Activated CD8-positive, alpha-beta T cell treated with anti-CD3 and anti-CD28 coated beads, Interleukin-2, amount 10 ng/mL, durations not matched to agents 7 days and 5 days (primary cell): ENCODE measurements around the gene CACNA1C. TPM values are rescaled to one million over a fixed set of nuclear protein-coding genes. Genes with fewer than 3 reads are reported as not detected.
"Not testable (repeated sequence)": the region's sequence is repeated elsewhere in the genome, so short reads cannot be mapped to it uniquely, and the experiment has no call there.

Experiments
- ATAC-seq: fragments of 150-1000 bp; cut with Tn5 transposase; one replicate; pipeline ENCODE4 v1.10.0; 2021; ENCODE audit warnings: moderate library complexity
- CTCF ChIA-PET: fragments of 350-600 bp; sonication (Branson Sonifier 250); formaldehyde crosslinking; loops from one replicate; lab custom pipeline; 2021; ENCODE audit warnings: antibody characterized with exemption; lab: Charles Lee
- POLR2A ChIA-PET: fragments of 350-600 bp; sonication (Branson Sonifier 250); formaldehyde crosslinking; loops from one replicate; lab custom pipeline; 2021; ENCODE audit warnings: antibody characterized with exemption; lab: Charles Lee
- DNase-seq: peaks from one replicate; pipeline ENCODE4 v3.0.0-alpha.2; 2020
- H3K27ac Mint-ChIP-seq: one replicate; pipeline ENCODE4 v1.8.0; 2021; ENCODE audit warnings: mild to moderate bottlenecking, mixed read lengths
- H3K27me3 Mint-ChIP-seq: one replicate; pipeline ENCODE4 v1.8.0; 2021; ENCODE audit warnings: low read depth, mixed read lengths
- H3K36me3 Mint-ChIP-seq: one replicate; pipeline ENCODE4 v1.8.0; 2021; ENCODE audit warnings: low read depth, mixed read lengths
- H3K4me1 Mint-ChIP-seq: one replicate; pipeline ENCODE4 v1.8.0; 2021; ENCODE audit warnings: low read depth, mixed read lengths
- H3K4me3 Mint-ChIP-seq: one replicate; pipeline ENCODE4 v1.8.0; 2021; ENCODE audit warnings: mild to moderate bottlenecking, mixed read lengths
- H3K9me3 Mint-ChIP-seq: one replicate; pipeline ENCODE4 v1.8.0; 2022; ENCODE audit warnings: mixed read lengths; ENCODE audit not compliant: insufficient read depth
- total RNA-seq, 2 experiments: library from RNA; stranded (reverse); gene quantifications; one replicate each; pipeline ENCODE4 v1.2.3, GENCODE V29; 2021

The CACNA1C gene
- total RNA-seq, 2 experiments from 2014 or later = 0.08 TPM

GRCh38 chr12:2105387-2105786, 52.6 kb downstream of the CACNA1C start:
- POLR2A ChIA-PET, H3K27me3 Mint-ChIP-seq, H3K36me3 Mint-ChIP-seq, H3K27ac Mint-ChIP-seq, H3K9me3 Mint-ChIP-seq, H3K4me3 Mint-ChIP-seq, CTCF ChIA-PET, H3K4me1 Mint-ChIP-seq, DNase-seq, ATAC-seq: not testable (repeated sequence)

DNA sequence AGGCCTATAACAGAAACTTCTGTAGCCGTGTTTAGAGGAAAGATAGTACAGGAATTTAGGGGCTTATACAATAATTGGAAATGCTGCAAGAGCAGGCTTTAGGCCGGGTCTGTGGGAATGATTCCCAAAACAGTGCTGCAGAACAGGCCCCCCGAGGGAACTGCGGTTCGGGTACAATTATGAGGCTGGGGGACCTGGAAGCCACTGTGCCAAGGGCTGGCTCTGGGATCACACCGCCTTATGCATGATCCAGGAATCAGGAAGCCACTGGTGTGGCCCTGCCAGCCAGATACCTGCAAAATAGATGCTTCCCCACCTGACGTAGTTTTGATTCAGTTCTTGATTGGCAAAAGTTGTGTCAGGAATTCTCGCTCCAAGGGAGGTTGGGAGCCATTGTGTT, 55.4 kb downstream of the CACNA1C start:
- no peaks in the 10 kb centered on the region for H3K4me1 Mint-ChIP-seq

DNA sequence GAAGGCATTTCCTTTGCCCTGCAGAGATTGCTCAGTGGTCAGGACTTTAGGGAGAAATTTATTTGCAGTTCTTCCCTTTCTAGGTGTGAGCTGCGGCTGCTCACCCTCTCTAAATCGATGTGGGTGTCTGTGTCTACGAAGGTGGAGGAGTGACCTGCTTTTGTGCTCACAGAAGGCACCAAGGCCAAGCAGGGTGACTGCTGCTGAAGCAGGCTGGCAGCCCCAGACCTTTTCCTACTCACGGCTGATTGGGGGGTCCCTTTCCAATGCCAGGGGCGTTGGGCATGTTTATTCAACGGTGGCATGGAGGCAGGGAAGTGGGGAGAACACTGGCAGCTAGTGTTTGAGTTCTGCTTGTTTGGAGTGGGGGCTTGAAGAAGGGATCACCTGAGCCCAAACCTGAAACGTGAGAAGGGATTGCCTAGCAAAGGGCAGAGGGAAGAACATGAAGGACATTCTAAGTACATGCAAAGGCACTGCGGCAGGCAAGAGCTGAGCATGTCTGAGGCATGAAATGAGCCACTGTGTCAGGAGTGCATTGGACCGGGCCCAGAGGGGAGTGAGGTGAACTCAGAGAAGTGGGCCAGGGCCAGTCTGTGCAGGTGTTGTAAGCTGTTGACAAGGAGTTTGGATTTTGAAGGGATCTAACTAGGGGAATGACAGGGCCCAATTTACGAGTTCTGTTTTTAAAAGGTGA, 56.3 kb downstream of the CACNA1C start:
- ATAC-seq = no peak

More for the DNA sequence above, 55.4 kb downstream of the CACNA1C start:
- Mint-ChIP-seq H3K9me3 (no peaks in the 10 kb centered on the region), H3K27me3 (no peaks in the 10 kb centered on the region), H3K36me3 (no peaks in the 10 kb centered on the region), H3K4me3 (no peak overlapping the region), H3K27ac (no peak overlapping the region)
- DNase-seq (no peak), ATAC-seq (no peak)
- CTCF ChIA-PET = no interaction called here
- POLR2A ChIA-PET = no interaction called here

DNA sequence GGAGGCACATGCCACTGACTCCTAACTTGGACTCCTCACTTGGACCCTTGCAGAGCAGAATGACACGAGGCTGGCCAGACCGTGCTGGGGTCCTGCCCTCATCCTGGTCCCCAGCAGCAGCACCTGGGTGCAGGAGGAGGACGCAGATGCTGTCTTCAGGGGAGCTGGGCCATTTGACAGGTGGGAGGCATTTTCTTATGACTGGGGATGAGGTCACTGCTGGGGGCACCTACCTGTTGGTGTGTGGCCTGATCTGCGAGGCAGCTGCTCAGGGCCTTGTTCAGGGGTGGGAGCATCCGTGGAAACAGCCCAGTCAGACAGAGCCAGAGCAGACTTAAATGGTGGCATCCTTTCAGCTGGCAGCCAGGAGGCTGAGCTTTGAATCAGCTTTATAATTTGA, 57.3 kb downstream of the CACNA1C start:
- Mint-ChIP-seq H3K27me3 (no peaks in the 10 kb centered on the region), H3K36me3 (no peaks in the 10 kb centered on the region), H3K4me1 (no peaks in the 10 kb centered on the region), H3K4me3 (no peak overlapping the region), H3K27ac (no peak overlapping the region), H3K9me3 (no peaks in the 10 kb centered on the region)
- ATAC-seq = no peak
- DNase-seq = no peak
- ChIA-PET CTCF (no interaction called here), POLR2A (no interaction called here)

More for the DNA sequence above, 56.3 kb downstream of the CACNA1C start:
- Mint-ChIP-seq H3K4me1 (no peaks in the 10 kb centered on the region), H3K27me3 (no peaks in the 10 kb centered on the region), H3K9me3 (no peaks in the 10 kb centered on the region), H3K36me3 (no peaks in the 10 kb centered on the region), H3K27ac (no peak overlapping the region), H3K4me3 (no peak overlapping the region)
- ChIA-PET CTCF (no interaction called here), POLR2A (no interaction called here)
- no peak for DNase-seq

DNA sequence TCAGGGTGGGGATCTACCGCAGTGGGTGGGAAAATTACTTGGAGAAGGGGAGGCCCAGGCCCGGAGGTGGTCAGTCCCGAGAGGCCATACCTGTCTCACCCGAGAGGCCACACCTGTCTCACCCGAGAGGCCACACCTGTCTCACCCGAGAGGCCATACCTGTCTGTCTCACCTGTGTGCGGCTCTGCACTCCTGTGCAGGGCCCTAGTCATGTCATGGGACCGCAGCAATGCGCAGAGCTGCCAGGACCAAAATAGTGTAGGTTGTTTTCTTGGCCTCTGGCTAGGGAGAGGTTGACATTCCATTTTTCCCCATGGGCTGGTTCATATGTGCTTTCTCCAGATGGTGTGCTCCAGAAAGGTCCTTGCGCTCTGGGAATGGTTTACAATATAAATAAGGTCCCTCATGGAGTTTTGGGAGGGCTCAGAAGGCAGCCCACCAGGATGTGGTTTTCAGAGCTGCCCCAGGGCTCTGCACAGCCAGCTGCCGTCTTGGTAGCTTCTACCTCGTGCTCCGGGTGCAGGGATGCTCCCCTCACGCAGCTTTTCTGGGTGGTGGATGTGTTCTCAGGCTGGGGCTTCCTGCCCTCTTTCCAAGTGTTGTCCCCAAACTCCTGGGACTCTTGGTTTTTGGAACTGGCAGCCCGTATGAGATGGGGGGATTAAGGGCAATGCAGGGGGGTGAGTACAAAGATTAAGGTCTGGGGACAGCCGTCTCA, 58.2 kb downstream of the CACNA1C start:
- no peaks in the 10 kb centered on the region for H3K36me3 Mint-ChIP-seq
- H3K9me3 Mint-ChIP-seq = no peaks in the 10 kb centered on the region
- no peaks in the 10 kb centered on the region for H3K4me1 Mint-ChIP-seq
- ATAC-seq (no peak), DNase-seq (no peak)
- H3K27ac Mint-ChIP-seq = no peak overlapping the region
- POLR2A ChIA-PET = no interaction called here
- H3K27me3 Mint-ChIP-seq = no peaks in the 10 kb centered on the region
- CTCF ChIA-PET = no interaction called here
- no peak overlapping the region for H3K4me3 Mint-ChIP-seq

GRCh38 chr12:2111826-2112225, 59.0 kb downstream of the CACNA1C start:
- Mint-ChIP-seq H3K4me3 (no peak overlapping the region), H3K9me3 (no peaks in the 10 kb centered on the region), H3K4me1 (no peaks in the 10 kb centered on the region), H3K27ac (no peak overlapping the region), H3K27me3 (no peaks in the 10 kb centered on the region), H3K36me3 (no peaks in the 10 kb centered on the region)
- ChIA-PET POLR2A (no interaction called here), CTCF (no interaction called here)
- no peak for ATAC-seq
- DNase-seq = no peak

- DNase-seq (no peak), ATAC-seq (no peak)
- H3K9me3 Mint-ChIP-seq = no peaks in the 10 kb centered on the region
- H3K4me3 Mint-ChIP-seq = no peak overlapping the region
- H3K27ac Mint-ChIP-seq = no peak overlapping the region
- no peaks in the 10 kb centered on the region for H3K27me3 Mint-ChIP-seq
- ChIA-PET POLR2A (no interaction called here), CTCF (no interaction called here)
- no peaks in the 10 kb centered on the region for H3K36me3 Mint-ChIP-seq
- H3K4me1 Mint-ChIP-seq = no peaks in the 10 kb centered on the region
These were observed 59.6 kb downstream of the CACNA1C start for GRCh38 chr12:2112401-2112800.

DNA sequence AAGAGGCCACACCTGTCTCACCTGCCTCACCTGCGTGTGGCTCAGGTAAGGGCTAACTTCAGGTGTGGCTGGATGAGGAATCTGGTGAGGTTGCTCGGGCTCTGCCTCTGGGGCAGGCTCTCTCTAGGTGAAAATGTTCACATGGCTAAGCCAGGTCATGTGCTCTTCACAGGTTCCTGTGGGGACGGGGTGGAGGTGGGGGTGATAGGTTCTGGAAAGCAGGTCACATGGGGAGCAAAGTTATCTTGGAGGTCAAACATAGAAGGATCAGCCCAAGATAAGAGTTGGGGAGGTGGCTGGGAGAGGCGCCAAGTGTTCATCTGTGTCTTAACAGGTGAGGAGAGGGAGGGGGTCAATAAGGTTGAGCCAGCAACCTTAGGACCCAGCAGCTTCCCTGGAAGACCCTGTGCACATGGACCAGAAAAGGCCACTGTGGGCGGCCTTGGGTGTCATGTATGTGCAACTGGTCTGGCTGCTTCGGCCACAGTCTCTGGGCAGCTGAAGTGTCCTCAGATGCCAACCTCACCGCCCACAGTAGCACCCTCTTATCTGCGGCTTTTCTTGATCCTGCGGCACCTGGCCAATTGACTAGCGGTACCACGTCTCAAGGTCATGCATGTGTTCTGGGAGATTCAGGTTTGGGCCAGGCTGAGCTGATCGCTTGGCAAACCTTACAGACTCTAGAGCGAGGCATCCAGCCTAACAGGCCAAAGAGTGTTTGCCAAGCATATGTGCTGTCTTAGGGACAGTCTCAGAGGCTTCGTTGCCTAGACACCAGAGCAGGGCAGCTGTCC, 60.5 kb downstream of the CACNA1C start:
- no peak overlapping the region for H3K4me3 Mint-ChIP-seq
- no peaks in the 10 kb centered on the region for H3K4me1 Mint-ChIP-seq
- ChIA-PET CTCF (no interaction called here), POLR2A (no interaction called here)
- H3K9me3 Mint-ChIP-seq = no peaks in the 10 kb centered on the region
- no peak overlapping the region for H3K27ac Mint-ChIP-seq
- H3K36me3 Mint-ChIP-seq = no peaks in the 10 kb centered on the region
- ATAC-seq (no peak), DNase-seq (no peak)
- no peaks in the 10 kb centered on the region for H3K27me3 Mint-ChIP-seq

- Mint-ChIP-seq H3K9me3 (no peaks in the 10 kb centered on the region), H3K4me1 (no peaks in the 10 kb centered on the region), H3K36me3 (no peaks in the 10 kb centered on the region), H3K27me3 (no peaks in the 10 kb centered on the region), H3K4me3 (no peak overlapping the region), H3K27ac (no peak overlapping the region)
- ATAC-seq (no peak), DNase-seq (no peak)
- ChIA-PET CTCF (interaction anchor here (0.7 kb wide), 1 partner anchor 318 kb away, joined by 3 read pairs; no protein-coding TSS in a partner anchor), POLR2A (no interaction called here)
These were observed 61.3 kb downstream of the CACNA1C start for GRCh38 chr12:2114071-2114470.

DNA sequence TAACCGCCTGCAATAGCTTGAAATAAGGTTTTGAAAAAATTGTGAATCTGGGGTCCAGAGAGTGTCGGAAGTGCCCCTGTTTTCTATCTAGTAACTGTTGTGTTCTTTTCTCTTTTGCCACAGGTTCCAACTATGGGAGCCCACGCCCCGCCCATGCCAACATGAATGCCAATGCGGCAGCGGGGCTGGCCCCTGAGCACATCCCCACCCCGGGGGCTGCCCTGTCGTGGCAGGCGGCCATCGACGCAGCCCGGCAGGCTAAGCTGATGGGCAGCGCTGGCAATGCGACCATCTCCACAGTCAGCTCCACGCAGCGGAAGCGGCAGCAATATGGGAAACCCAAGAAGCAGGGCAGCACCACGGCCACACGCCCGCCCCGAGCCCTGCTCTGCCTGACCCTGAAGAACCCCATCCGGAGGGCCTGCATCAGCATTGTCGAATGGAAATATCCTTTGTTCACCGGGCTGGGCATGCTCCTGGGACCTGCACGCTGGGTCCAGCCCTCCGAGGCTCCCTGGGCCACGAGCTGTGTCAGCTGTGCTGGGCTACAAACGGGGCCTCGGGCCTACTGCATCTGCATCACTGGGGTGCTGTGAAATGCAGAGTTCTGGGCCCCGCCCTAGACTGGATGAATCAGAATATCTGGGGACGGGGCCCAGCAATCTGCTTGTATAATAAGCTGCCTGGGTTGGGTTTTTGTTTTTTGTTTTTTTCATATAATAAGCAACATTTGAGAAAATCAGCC, 62.5 kb downstream of the CACNA1C start:
- ATAC-seq (no peak), DNase-seq (no peak)
- ChIA-PET CTCF (interaction anchor here (0.7 kb wide), 1 partner anchor 320 kb away, joined by 3 read pairs; no protein-coding TSS in a partner anchor), POLR2A (no interaction called here)
- H3K9me3 Mint-ChIP-seq = no peaks in the 10 kb centered on the region
- H3K27ac Mint-ChIP-seq = no peak overlapping the region
- H3K27me3 Mint-ChIP-seq = no peaks in the 10 kb centered on the region
- no peaks in the 10 kb centered on the region for H3K4me1 Mint-ChIP-seq
- no peak overlapping the region for H3K4me3 Mint-ChIP-seq
- no peaks in the 10 kb centered on the region for H3K36me3 Mint-ChIP-seq

- Mint-ChIP-seq H3K4me1 (no peaks in the 10 kb centered on the region), H3K27ac (no peak overlapping the region), H3K36me3 (no peaks in the 10 kb centered on the region), H3K4me3 (no peak overlapping the region), H3K27me3 (no peaks in the 10 kb centered on the region), H3K9me3 (no peaks in the 10 kb centered on the region)
- CTCF ChIA-PET = no interaction called here
- no peak for ATAC-seq
- POLR2A ChIA-PET = interaction anchor here (0.6 kb wide), 1 partner anchor 50 kb away, joined by 3 read pairs; no protein-coding TSS in a partner anchor
- no peak for DNase-seq
These were observed 64.8 kb downstream of the CACNA1C start for GRCh38 chr12:2117541-2117940.
